SH-SY5Y (cell line): ENCODE data around the gene ABCG4.

Source experiments
- GATA2 ChIP-seq: IDR thresholded peaks from 2 replicates; pipeline ENCODE4 v1.6.1; 2011; ENCODE audit warnings: mild to moderate bottlenecking, low read depth, low read length
- GATA3 ChIP-seq: IDR thresholded peaks from 2 replicates; pipeline ENCODE4 v1.6.1; 2011; ENCODE audit warnings: low read depth, mild to moderate bottlenecking, low read length, moderate library complexity

- TF ChIP-seq GATA2 (no peak), GATA3 (no peak)
Measured at GRCh38 chr11:119193626-119194025, 44.8 kb downstream of the ABCG4 start.
